Measurements from ENCODE around the gene RABGEF1. TPM values are rescaled to one million over a fixed set of nuclear protein-coding genes. Genes with fewer than 3 reads are reported as not detected.
"Not testable (repeated sequence)": the region's sequence is repeated elsewhere in the genome, so short reads cannot be mapped to it uniquely, and the experiment has no call there.

RABGEF1 gene
- polyA plus RNA-seq, 1 donor, result 21.9 TPM

- no peak for DNase-seq
Measured at GRCh38 chr7:66766041-66766440, 25.5 kb downstream of the RABGEF1 start.

DNA sequence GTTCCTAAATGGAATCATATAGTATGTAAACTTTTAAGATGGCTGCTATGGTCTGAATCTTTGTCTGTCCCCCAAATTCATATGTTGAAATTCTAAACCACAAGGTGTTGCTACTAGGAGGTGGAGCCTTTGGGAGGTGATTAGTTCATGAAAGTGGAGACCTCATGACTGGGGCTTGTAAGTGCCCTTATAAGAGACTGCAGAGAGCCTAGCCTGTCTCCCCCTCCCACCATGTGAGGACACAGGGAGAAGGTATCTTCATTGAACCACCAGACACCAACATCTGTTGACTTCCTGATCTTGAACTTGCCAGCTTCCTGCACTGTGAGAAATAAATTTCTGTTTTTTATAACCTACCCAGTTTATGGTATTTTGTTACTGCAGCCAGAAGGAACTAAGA lies 27.0 kb downstream of the RABGEF1 start:
- DNase-seq, result not testable (repeated sequence)

DNA sequence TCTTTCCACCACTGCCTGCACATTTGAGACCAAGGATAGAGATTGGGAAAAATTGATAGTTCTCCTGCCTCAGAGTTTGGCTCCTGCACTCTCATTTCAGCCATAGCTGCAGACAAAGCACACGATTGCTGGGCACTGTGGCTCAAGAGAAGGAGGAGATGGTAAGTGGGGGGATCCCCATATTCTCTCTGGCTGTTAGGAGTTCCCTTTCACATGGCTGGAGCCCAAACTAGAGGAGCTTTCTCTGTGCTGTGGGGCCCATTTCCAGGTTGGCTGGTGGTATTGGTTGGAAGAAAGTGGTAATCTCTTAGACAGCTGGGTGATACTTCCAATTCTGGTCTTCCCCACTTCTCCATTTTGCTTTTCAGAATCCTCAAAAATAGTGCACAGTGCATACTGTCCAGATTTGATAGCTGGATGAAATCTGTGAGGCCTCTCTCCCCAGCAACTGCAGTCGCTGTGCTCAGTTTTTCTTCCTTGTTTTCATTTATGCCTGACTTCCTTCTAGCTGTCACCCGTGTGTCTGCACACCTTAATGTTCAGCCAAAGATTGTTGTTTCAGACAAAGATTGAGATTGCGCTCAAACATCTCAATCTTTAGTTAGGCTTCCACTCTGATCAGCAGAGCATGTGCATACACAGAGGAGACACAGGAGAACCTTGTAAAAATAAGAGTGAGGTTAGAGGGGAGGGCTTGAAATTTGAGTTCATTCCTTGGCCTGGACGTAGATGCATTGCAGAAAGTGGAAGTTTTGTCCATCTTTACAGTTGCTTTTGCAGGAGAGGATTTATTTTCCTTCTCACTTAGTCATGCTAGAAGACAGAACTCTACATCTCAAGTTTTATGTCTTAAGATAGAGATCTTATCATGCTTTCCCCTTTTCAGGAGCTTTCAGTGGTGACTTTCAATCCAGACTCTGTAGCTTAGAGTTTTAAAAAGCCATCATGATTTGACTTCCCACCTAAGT lies 28.6 kb downstream of the RABGEF1 start:
- no peak for DNase-seq

DNA sequence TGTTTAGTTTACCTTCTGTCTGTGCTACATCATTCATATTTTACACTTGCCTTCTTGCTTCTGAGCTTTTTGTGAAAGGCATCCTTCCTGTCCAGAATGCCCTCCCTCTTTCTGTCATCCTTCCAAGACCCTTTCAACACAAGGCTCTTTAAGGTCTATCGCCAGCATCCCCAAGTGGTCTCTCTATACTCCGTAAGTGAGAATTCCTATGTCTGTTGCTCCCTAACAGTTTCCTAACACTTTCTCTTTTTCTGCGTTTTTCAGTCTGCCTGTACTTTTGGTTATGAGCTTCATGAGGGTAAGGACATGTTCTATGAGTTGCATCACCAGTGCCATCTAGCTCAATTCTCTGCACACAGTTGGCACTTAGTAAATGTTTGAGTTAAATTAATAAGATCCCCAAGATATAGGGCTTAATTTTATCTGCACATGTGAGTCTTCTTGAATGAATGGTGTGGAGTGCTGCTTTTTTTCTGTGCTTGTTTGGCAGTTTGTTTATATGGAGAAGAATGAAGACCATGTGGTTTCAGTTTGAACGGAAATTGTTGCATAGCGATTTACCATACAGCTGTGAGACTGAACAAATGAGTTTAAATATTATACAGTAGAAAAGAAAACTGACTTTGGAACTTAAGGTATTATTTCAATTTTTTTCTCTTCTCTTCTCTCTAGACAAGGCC lies 29.4 kb downstream of the RABGEF1 start:
- DNase-seq, result no peak

- no peak for DNase-seq
Measured at GRCh38 chr7:66771795-66772194, 31.3 kb downstream of the RABGEF1 start.

DNA sequence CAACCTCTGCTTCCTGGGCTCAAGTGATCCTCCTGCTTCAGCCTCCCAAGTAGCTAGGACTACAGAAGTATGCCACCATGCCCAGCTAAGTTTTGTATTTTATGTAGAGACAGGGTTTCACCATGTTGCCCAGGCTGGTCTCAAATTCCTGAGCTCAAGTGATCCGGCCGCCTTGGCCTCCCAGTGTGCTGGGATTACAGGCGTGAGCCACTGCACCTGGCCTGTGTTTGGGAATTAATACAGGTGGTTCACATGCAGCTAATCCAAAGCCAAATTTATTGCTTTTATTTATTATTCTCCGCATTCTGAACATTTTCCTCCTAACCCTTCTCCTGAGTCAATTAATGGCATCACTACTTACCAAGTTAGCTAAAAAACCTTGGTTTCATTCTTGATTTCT lies 33.2 kb downstream of the RABGEF1 start:
- DNase-seq, result not testable (repeated sequence)

GRCh38 chr7:66776383-66776782 lies 35.9 kb downstream of the RABGEF1 start:
- DNase-seq, result not testable (repeated sequence)

GRCh38 chr7:66776800-66777442 lies 36.4 kb downstream of the RABGEF1 start:
- DNase-seq, result no peak

DNA sequence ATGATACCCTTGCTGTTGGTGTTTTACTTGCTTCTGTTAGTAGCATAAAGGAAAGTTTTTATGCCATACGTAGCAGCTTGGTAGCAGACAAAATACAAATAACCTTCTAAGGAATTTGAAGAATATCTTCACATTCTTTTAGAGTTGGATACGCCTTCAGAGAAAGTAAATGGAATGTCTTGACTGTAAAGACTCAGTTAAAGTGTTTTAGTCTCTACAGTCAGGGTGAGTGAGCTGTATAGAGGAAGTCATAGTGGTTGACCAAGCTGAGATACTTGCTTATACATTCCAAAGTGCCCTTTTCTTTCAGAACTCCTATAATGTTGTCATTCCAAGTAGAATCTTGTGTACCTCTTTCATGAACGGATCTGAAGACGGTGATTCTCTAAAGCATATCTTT lies 37.7 kb downstream of the RABGEF1 start:
- DNase-seq, result no peak

DNA sequence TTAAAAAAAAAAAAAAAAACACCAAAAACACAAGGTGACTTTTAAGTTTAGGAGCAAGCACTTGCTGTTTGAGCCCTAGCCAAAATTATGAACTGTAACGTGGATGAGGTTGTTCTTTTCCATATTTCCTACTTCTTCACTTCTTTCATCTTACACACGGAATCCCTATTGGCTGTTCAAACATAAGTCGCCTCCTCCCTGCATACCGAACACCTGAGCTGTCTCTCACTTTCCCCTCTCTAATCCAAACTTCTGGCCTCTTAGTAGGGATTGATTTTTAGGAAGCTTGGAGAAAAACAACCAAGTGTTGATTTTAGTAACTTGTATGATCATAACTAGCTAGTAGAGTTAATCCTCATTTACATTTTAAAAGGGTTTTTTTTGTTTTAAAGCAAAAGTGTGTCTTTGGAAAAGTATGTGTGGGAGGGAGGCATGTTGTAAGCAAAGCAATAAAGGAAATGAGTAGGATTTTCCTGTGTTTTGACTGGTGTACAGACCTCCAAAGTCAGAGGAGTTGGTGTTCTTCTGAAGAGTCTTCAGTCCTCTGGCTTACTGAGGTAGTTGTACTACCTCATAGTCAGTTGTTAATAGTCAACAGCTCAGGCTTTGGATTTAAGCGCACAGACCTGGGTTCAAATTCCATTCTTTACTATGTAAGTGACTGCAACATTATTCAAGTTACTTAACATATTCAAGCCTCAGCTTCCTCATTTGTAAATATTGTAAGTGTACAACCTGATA lies 39.3 kb downstream of the RABGEF1 start:
- DNase-seq, result no peak

DNA sequence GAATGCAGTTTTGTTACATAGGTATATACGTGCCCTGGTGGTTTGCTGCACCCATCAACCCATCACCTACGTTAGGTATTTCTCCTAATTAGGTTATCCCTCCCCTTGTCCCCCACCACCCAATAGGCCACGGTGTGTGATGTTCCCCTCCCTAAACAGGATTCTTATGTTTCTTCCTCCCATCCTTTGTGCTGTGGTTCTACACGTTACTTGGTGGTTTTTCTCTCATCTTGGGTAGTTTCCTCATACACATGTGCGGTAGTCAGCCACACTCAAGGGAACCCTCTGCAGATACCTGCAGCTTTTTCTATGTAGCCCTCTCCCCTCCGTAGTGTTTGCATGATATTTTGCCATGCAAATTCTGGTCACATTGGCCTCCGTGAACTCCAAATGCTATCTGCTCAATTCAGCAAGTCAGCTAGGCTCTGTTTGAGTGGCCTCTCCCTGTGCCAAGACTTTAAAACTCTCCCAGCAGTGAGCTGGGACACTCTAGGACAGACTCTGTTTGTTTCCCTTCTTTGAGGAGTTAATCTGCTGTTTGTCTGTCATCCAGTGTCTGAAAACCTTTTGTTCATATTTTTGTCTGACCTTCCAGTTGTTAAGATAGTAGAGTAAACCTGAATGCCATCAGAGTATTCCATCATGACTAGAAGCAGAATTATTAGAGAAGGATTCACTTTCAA lies 41.0 kb downstream of the RABGEF1 start:
- DNase-seq, result no peak

DNA sequence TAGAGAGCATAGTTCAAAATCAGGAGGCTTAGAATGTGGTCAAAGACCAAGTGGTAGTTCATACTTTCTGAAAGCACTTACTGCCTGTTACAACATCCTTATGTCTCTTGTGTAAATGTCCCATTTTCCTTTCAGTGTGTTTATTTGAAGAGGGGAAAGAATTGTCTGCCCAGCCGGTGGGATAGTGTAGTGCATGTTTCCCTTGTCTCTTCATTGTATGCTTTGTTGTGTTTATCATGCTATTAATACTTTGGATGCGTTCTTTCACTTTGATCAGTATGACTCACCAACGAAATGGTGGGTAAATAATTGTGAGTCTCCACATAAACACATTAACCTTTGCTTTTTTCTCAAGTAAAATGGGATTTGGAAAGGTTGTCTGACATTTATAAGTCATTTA lies 42.3 kb downstream of the RABGEF1 start:
- not testable (repeated sequence) for DNase-seq

GRCh38 chr7:66783887-66784595 lies 43.5 kb downstream of the RABGEF1 start:
- not testable (repeated sequence) for DNase-seq

GRCh38 chr7:66790196-66790595 lies 49.7 kb downstream of the RABGEF1 start:
- DNase-seq, result no peak

GRCh38 chr7:66790725-66791124 lies 50.2 kb downstream of the RABGEF1 start:
- DNase-seq, result no peak

- no peak for DNase-seq
Measured at GRCh38 chr7:66800591-66800990, 60.1 kb downstream of the RABGEF1 start.

- no peak for DNase-seq
Measured at GRCh38 chr7:66804001-66804400, 63.5 kb downstream of the RABGEF1 start.

- no peak for DNase-seq
Measured at GRCh38 chr7:66807736-66808135, 67.2 kb downstream of the RABGEF1 start.

GRCh38 chr7:66810716-66811115 lies 70.2 kb downstream of the RABGEF1 start:
- no peak for DNase-seq

- not testable (repeated sequence) for DNase-seq
Measured at GRCh38 chr7:66815186-66815875, 74.8 kb downstream of the RABGEF1 start.

GRCh38 chr7:66815951-66816350 lies 75.4 kb downstream of the RABGEF1 start:
- DNase-seq, result no peak

All from hindlimb muscle (tissue), 1 donor.